Pancreas (tissue), 10 donors: ENCODE results near the gene NSUN5. TPM values are rescaled to one million over a fixed set of nuclear protein-coding genes. Genes with fewer than 3 reads are reported as not detected.

Source experiments
- ATAC-seq, 4 donors: fragments of 200-7000 bp; cut with Tn5 transposase; one replicate each; pipeline versions ENCODE4 v1.8.0 to v1.9.1; 2020; ENCODE audit warnings: mild to moderate bottlenecking in 4 of 4, moderate library complexity in 4 of 4
- DNase-seq, 6 donors: peaks; one replicate each; pipeline ENCODE4 v3.0.0-alpha.2; 2020
- FAIRE-seq: peaks from 2 replicates; lab custom pipeline; 2012; peaks lifted over from hg19 to GRCh38; lab: Jason Lieb, UNC
- H3K27ac ChIP-seq, 4 donors: fragments of 200-600 bp; sonication (generic); 1 replicate in 3 of 4; 2 replicates in 1 of 4; pipeline versions ENCODE4 v1.5.0 to v1.8.0; 2020
- H3K27me3 ChIP-seq, 4 donors: fragments of 200-600 bp; one replicate each; pipeline ENCODE4 v1.8.0; 2021
- H3K36me3 ChIP-seq, 3 donors: fragments of 200-600 bp; sonication (generic) in 1 of 3; one replicate each; pipeline versions ENCODE4 v1.5.0 to v1.8.0; 2020 to 2021
- H3K4me1 ChIP-seq, 3 donors: fragments of 200-600 bp; one replicate each; pipeline ENCODE4 v1.8.0; 2021
- H3K4me3 ChIP-seq, 4 donors: fragments of 200-600 bp; sonication (generic) in 2 of 4; one replicate each; pipeline versions ENCODE4 v1.5.0 to v1.8.0; 2020 to 2021
- H3K9me3 ChIP-seq, 4 donors: fragments of 200-600 bp; one replicate each; pipeline ENCODE4 v1.8.0; 2021
- CTCF ChIP-seq, 4 donors: fragments of 200-600 bp; sonication (generic) in 3 of 4; IDR thresholded peaks; one replicate each; pipeline versions ENCODE4 v1.5.0 to v1.8.0; 2021; ENCODE audit warnings: antibody characterized with exemption in 4 of 4
- WGBS, 2 donors: extraction: QIAGEN DNeasy Blood & Tissue Kit; methylation state at CpG; one replicate each; pipeline ENCODE4 v1.1.7; 2013; 5-methylcytosine and 5-hydroxymethylcytosine counted together
- intact Hi-C, 3 donors: fragments of 100-400 bp; cut with DNase I; formaldehyde crosslinking; loops; one replicate each; pipeline versions ENCODE4 v1.11.1 to v1.14.2; 2022
- polyA plus RNA-seq, 2 donors: library from polyadenylated mRNA; stranded (reverse); fragments of 200-250 nt; gene quantifications; one replicate each; pipeline ENCODE4 v1.2.3, GENCODE V29; 2013
- total RNA-seq, 6 donors: library from RNA; stranded (reverse); fragmentation: NEBNext Ultra II Directional in 4 of 6; extraction: Animal tissue kit (Norgen Biotek cat#: 25700) in 4 of 6; gene quantifications; one replicate each; pipeline versions ENCODE4 v1.2.1 to v1.2.4, GENCODE V29; 2021 to 2023
- donor health status: healthy with polysubstance abuse.
- donor health status: DM: no; HTN: no; CAD: no; lungs with moderate emphysema.
- donor health status: DM: no; HTN: no; CAD: no.
- donor health status: control.
- donor health status: control.
- donor health status: Bipolar disorder and iron deficiency.
- donor health status: DM: yes; HTN: yes; CAD: no.
- donor health status: DM: no; HTN: no; CAD: no.
- donor health status: DM: no; HTN: no; CAD: no.
- donor health status: DM: yes; HTN: yes; CAD: no.

NSUN5 gene
- total and polyA plus RNA-seq, 8 donors, result 11.4 to 35.3 (median 17.9) TPM

GRCh38 chr7:73352784-73353183 is 44.2 kb upstream of the NSUN5 start:
- H3K4me1 ChIP-seq, result peaks cover 0 to 7% (median 0%) of the 10 kb centered on the region in 3 donors
- FAIRE-seq (no peak), ATAC-seq (no peak), DNase-seq (no peak)
- H3K9me3 ChIP-seq, result no peaks in the 10 kb centered on the region
- no peak overlapping the region for H3K27ac ChIP-seq
- no peak overlapping the region for H3K4me3 ChIP-seq
- H3K36me3 ChIP-seq, result no peaks in the 10 kb centered on the region
- TF ChIP-seq CTCF (IDR thresholded peaks at IDR 0.05), result no peak
- WGBS, 2 donors, result 93 to 98% methylated on average over 3 of the region's 3 CpGs
- no peaks in the 10 kb centered on the region for H3K27me3 ChIP-seq
- intact Hi-C loops, result no loop called here

DNA sequence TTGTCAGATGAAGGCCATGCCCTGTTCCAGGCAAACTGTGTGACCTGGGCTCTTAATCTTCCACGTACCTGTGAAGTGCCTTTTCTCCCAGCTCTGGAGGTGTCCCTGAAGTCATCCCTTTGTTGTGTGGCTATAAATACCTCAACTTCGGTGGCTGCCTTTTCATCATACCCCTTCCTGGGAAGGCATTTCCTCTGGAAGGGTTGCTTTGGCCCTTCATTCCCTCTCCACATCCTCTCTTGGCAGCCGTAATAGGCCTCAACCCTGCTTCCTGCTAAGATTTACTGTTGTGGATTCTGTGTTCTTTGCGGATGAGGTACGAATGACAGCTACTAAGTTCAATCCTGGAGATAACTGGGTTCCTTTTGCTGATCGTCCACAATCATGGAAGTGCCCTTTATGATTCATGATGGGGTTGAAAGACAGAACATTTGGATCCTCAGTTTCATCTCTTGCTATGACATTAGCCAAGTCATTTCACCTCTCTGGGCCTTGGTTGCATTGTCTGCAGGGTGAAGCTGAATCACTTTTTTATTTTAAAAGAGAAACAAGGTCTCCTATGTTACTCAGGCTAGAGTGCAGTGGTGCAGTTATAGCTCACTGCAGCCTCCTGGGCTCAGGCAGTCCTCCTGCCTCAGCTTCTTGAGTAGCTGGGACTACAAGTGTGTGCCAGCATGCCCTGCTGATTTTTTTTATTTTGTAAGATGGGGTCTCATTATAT is 43.0 kb upstream of the NSUN5 start:
- Histone ChIP-seq H3K27ac (no peak overlapping the region), H3K27me3 (no peaks in the 10 kb centered on the region), H3K9me3 (no peaks in the 10 kb centered on the region), H3K4me1 (no peaks in the 10 kb centered on the region), H3K36me3 (no peaks in the 10 kb centered on the region), H3K4me3 (no peak overlapping the region)
- 78 to 80% methylated on average over 6 of the region's 6 CpGs for WGBS, 2 donors
- TF ChIP-seq CTCF (IDR thresholded peaks at IDR 0.05), result no peak
- FAIRE-seq, result no peak
- intact Hi-C loops, result no loop called here
- DNase-seq, result no peak
- no peak for ATAC-seq

DNA sequence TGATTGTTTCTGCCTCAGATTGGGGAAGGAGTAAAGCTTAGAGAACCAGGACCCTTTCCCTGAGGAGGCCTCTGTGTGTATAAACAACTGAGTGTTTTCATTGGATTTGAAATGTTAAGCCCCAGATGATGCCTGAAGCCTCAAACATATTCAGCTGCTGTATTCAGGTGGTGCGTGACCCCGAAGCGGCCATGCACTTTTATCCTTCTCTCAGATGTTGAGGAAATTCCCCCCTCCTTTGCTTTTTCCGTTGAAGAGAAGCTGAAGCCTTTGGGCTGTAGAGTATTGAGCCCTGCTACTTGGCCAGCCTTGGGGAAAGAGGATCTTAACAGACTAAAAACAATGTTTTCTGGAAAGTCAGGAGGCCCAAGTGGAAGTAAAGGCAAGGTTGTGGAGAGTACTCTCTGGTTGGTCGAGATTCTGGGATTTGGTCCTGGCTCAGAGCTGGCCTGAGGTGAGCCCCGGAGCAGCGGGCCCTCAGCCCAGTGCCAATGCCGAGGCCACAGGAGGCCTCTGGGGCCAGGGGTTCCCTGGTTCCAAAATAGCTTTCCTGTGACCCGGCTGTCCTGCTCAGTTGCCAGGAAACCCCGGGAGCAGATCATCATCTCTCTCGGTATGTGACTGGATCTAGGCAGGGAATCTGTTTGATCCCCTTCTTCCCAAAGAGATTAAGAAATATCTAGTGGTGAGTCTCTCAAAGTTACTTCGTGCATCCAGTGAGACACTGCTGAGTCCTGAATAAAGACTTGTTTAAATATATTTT is 41.9 kb upstream of the NSUN5 start:
- no peak for TF ChIP-seq CTCF (IDR thresholded peaks at IDR 0.05)
- DNase-seq, result no peak
- no peak for FAIRE-seq
- no peak overlapping the region for H3K27ac ChIP-seq
- no peak for ATAC-seq
- H3K27me3 ChIP-seq, result no peaks in the 10 kb centered on the region
- intact Hi-C loops, result no loop called here
- H3K4me1 ChIP-seq, result no peaks in the 10 kb centered on the region
- no peaks in the 10 kb centered on the region for H3K9me3 ChIP-seq
- H3K4me3 ChIP-seq, result no peak overlapping the region
- no peaks in the 10 kb centered on the region for H3K36me3 ChIP-seq
- 77 to 79% methylated on average over 12 of the region's 12 CpGs for WGBS, 2 donors

GRCh38 chr7:73349763-73350162 is 41.1 kb upstream of the NSUN5 start:
- Histone ChIP-seq H3K36me3 (no peaks in the 10 kb centered on the region), H3K9me3 (no peaks in the 10 kb centered on the region), H3K27ac (no peak overlapping the region), H3K27me3 (no peaks in the 10 kb centered on the region), H3K4me3 (no peak overlapping the region), H3K4me1 (no peaks in the 10 kb centered on the region)
- intact Hi-C loops, result loop anchor here in 1 of 3 donors (10.0 kb wide), 1 partner anchor 95 kb away; no protein-coding TSS in a partner anchor
- TF ChIP-seq CTCF (IDR thresholded peaks at IDR 0.05), result no peak
- DNase-seq (no peak), ATAC-seq (no peak), FAIRE-seq (no peak)
- WGBS, 2 donors, result 68 to 74% methylated on average over 6 of the region's 6 CpGs
